Hematopoietic multipotent progenitor cell treated with erythropoietin and hydrocortisone succinate and interleukin-3 and kit ligand, for 6 days (in vitro differentiated cells): ENCODE measurements around the gene ZDHHC7.
A peak's percentile ranks its signal among the peaks of the same experiment; 100 is the strongest.
"Not testable (repeated sequence)": the region's sequence is repeated elsewhere in the genome, so short reads cannot be mapped to it uniquely, and the experiment has no call there.

Source experiments
- DNase-seq: peaks from one replicate; pipeline ENCODE4 v3.0.0-alpha.2; 2015

Gene ZDHHC7, protein sequence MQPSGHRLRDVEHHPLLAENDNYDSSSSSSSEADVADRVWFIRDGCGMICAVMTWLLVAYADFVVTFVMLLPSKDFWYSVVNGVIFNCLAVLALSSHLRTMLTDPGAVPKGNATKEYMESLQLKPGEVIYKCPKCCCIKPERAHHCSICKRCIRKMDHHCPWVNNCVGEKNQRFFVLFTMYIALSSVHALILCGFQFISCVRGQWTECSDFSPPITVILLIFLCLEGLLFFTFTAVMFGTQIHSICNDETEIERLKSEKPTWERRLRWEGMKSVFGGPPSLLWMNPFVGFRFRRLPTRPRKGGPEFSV

DNA sequence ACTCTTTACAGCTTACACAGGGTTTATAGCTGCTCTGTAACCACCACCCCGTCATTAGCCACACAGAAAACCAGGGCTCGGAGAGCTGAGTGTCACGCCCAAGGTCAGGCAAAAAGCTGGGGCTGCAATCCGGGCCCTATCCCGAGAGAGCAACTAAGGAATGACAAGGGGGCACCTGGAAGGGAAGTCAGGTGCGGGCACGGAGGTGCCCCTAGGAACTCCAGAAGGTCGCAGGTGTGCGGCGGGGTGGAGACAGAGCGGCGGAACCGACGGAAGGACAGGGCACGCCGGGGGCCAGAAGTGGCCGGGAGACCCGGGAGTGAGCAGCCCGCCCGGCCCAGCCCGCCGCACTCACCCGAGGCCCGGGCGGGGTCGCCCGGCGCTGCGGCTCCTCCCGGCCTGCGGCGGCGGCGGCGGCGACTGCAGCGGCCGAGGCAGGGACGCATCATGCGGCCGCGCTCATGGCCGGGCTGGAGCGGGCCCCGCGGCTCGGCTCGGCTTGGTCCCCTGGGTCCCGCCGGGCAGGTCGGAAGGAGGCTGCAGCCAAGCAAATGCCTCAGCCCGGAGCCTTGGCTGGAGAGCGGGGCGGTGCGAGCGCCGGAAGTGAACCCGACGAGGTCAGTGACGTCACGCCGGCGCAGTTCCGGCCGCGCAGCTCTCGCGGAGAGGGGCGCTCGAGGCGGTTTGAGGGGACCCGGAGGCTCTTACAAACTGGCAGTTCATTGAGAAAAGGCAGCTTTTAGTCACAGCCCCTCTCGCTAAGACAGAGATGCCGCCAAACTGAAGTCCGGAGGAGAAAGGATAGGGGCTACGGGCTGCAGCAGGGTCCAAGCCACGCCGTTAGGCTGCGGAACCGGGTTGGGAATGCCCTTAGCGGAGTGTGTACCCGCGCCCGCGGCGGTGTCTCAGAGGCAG is at the start of gene ZDHHC7:
ZDHHC7 (minus strand) TSS at position 605 of the 915 bp plus-strand sequence. CDS start 20,917 bp downstream, outside the sequence.
- DNase-seq, result peak; percentile 92

- DNase-seq, result no peak
Observed at GRCh38 chr16:85058909-85059308, 47.6 kb upstream of the ZDHHC7 start.

DNA sequence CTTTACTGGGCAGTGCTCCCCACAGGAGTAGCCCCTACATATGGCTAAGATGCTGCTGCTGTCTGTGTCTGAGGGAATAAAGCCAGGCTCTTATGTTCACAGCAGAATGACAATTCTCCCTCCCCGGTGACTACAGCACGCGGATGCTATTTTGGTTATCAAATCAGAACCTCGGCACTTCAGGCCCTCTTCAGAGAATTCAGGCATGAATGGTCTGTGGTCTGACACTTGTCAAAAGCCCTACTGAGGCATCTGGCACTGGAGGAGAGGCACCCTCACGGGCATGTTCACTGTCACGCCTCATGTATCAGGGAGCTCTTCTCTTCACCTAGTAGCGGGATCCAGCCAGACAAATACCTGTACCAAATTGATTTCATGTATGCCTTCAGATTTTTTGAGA is 46.6 kb upstream of the ZDHHC7 start:
- DNase-seq, result no peak

- no peak for DNase-seq
Observed at GRCh38 chr16:85057212-85057889, 46.0 kb upstream of the ZDHHC7 start.

DNA sequence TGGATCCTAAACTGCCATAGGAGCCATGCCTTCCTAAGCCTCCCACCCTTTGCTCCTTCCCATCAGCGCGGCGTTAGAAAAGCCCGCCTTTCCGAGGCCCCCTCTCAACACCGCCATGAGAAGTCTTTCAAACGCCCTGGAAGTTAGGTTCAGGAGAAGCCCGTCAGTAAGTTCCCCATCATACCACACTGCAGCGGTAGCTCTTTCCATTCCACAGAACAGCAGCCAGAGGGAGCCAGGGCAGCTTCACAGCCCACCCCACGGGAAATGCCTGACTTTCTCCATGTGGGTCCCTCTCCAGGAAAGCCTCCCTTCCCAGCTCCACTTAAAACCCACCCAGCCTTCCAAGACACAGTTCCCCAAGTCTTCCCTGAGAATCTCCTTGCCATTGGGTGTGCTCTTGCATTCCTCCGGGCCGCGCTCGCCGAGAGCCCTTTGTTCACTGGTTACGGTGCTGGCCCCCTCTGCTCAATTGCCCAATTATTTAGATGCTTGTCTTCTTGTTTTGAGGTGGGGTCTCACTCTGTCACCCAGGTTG is 44.9 kb upstream of the ZDHHC7 start:
- peak; percentile 52 for DNase-seq

GRCh38 chr16:85055493-85056210 is 44.3 kb upstream of the ZDHHC7 start:
- peak; percentile 92 for DNase-seq

- no peak for DNase-seq
Observed at GRCh38 chr16:85054948-85055492, 43.7 kb upstream of the ZDHHC7 start.

GRCh38 chr16:85054321-85054720 is 43.0 kb upstream of the ZDHHC7 start:
- DNase-seq, result not testable (repeated sequence)

DNA sequence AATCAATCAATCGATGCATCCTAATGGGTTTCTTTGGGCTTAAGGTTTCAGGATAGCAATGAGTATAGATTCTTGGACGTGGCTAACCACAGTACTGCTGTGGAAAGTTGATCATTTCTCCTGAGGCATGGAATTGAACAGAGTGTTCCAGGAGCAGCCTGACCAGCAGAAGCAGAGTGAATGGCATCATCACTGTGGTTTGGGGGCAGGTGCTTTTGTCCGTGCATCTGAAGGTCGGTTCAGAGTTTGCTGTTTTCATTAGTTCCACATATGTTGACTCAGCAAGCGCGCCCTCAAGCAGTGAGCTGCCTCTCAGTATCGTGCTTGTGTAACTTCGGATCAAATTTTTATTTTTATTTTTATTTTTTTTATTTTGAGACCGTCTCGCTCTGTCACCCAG is 41.2 kb upstream of the ZDHHC7 start:
- no peak for DNase-seq

- DNase-seq, result no peak
Observed at GRCh38 chr16:85051683-85052082, 40.3 kb upstream of the ZDHHC7 start.

DNA sequence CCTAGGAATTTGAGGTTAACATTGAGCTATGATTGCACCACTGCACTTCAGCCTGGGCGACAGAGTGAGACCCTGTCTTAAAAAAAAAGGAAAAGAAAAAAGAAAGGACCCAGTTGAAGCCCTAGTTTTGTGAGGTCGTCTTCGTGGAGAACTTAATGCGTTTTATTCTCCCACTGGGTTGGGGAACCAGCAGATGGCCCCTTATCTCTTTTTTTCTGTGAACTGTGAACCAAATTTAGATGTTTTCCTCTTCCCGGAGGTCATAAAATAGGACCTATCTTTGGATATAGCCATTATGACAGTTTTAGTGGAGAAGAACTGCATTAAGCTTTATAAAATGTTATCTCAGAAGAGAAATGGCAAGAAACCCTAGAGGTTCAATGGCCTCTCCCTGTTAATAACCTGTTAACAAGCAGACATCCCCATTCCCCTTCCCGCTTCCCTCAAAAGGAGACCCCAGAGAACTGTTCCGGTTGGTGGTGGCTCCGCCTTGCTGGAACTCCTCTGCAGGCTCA is 39.8 kb upstream of the ZDHHC7 start:
- DNase-seq, result no peak

- DNase-seq, result no peak
Observed at GRCh38 chr16:85049706-85050305, 38.5 kb upstream of the ZDHHC7 start.

DNA sequence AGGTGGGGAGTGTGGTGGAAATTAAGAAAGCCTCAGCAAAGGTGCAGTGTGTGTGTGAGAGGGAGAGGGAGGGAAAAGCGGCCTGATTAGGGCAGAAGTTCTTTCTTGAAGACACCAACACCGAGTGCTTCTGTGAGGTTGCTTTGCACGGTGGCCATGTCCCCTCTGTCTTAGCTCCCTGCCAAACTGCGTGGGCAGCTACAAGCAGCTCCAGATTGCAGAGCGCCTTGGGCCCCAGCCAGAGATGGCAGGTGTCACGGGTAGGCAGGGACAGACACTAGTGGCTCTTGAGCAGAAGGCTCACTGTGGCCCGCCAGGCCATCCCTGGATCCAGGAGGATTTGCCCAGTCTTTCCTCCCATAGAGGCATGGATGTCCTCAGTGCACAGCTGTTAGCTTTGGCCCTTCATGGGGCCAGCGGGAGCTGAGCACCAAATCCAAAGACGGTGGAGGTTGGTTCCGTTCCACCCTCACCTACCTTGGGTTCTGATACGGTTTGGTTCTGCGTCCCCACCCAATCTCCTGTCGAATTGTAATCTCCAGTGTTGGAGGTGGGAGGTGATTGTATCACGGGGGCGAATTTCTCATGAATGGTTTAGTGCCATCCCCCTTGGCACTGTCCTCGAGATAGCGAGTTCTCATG is 37.7 kb upstream of the ZDHHC7 start:
- DNase-seq, result no peak

GRCh38 chr16:85047867-85048455 is 36.6 kb upstream of the ZDHHC7 start:
- DNase-seq, result no peak

DNA sequence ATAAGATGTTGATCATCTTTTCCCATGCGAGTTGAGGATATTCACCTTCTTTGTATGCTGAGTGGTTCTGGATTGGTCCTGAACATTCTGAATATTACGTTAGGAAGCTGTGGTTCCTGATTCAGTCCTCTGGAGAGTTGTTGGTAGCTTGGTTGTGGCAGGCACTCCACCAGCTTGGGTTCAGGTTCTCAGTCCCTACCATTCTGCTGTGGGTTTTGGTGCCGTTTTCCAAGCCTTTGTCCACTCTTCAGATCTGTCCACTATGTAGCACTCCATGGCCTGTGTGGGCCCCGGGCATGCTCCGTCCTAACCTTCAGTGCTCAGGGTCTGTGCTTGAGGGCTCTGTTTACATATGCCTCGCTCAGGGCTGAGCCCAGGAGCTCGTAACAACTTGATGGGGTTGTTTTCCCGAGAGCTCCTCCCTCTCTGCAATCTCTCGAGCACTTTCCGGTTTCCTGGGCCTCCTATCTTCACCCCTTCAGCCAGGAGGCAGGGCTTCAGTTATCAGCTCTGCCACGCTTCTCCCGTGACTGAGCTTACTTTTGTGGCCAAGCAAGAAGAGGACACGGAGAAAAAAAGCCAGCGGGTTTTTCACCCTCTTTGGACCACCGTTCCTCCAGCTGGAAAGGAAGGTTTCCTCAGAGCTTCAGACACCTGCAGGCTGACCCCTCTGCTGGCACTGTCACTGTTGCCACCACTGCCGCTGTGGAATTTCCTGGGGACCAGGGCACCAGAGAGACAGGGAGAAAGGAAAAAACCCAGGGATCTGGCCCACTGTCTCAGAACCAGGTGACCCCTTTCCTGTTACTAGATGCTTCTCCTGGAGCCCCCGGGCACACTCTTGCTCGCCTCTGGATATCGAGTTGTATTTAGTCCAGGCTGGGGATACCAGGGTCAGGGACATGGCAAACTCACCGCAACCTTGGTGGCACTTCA is 35.9 kb upstream of the ZDHHC7 start:
- peak; percentile 96 for DNase-seq

GRCh38 chr16:85046472-85046916 is 35.2 kb upstream of the ZDHHC7 start:
- no peak for DNase-seq

- DNase-seq, result no peak
Observed at GRCh38 chr16:85045641-85046471, 34.5 kb upstream of the ZDHHC7 start.

DNA sequence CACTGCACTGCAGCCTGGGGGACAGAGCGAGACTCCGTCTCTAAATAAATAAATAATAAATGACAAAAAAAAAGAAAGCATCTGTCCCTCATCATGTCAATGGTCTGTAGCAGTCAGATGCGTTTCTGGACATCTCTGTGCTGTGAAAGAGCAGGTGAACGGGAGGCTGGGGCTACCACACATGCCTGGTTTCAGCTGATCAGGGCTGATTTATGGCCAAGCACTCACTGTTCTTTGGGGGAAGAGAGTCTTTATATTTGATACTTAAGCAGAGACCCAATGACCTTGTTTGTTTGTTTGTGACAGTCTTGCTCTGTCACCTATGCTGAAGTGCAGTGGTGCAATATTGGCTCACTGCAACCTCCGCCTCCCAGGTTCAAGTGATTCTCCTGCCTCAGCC is 33.7 kb upstream of the ZDHHC7 start:
- DNase-seq, result no peak
